GM12872 (cell line): ENCODE data around the gene UBL4B.

Experiments
- TF ChIP-seq, protein P1 (sequence below): IDR thresholded peaks from 3 replicates; pipeline ENCODE4 v1.5.1; 2011; ENCODE audit warnings: low read depth, mild to moderate bottlenecking, low read length, moderate library complexity; ENCODE audit not compliant: insufficient read depth

UBL4B gene

DNA sequence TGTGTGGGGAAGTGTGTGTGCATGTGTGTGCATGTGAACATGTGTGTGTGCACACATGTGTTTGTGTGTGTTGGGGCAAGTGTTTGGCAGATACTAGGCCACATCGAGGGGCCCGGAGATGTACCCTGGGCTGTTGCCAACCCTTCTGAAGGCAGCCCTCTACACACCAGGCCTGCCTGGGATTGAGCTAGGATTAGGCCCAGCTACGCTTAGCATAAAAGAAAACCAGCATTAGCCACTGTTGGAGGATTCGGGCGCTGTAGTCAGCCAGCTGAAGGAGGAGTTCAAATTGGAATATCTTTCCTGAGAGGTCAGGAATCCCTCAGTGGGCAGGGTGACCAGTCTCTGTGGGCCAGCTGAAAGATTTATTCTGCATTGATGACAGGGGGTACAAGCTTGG is 31.2 kb upstream of the UBL4B start:
- TF ChIP-seq, protein P1, sequence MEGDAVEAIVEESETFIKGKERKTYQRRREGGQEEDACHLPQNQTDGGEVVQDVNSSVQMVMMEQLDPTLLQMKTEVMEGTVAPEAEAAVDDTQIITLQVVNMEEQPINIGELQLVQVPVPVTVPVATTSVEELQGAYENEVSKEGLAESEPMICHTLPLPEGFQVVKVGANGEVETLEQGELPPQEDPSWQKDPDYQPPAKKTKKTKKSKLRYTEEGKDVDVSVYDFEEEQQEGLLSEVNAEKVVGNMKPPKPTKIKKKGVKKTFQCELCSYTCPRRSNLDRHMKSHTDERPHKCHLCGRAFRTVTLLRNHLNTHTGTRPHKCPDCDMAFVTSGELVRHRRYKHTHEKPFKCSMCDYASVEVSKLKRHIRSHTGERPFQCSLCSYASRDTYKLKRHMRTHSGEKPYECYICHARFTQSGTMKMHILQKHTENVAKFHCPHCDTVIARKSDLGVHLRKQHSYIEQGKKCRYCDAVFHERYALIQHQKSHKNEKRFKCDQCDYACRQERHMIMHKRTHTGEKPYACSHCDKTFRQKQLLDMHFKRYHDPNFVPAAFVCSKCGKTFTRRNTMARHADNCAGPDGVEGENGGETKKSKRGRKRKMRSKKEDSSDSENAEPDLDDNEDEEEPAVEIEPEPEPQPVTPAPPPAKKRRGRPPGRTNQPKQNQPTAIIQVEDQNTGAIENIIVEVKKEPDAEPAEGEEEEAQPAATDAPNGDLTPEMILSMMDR, result no peak

DNA sequence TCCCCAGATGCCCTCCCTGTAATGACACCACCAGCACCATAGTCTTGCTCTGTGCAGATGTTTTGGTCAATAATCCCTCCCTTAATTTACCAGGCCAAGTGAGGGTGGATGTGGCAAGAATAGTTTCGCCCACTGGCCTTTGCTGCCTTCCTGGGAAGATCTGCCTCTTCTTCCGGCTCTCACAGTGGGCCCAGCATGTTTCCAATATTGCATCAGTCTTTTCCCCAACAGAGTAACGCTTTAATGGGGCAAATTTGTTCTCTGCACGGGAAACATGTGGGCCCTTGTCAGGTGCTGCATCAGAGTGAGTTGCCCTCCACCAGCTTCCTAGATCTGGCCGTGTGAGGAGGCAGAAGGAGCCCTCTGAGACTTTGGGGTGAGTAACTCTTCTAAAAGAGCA is 29.8 kb upstream of the UBL4B start:
- TF ChIP-seq, protein P1, result no peak

DNA sequence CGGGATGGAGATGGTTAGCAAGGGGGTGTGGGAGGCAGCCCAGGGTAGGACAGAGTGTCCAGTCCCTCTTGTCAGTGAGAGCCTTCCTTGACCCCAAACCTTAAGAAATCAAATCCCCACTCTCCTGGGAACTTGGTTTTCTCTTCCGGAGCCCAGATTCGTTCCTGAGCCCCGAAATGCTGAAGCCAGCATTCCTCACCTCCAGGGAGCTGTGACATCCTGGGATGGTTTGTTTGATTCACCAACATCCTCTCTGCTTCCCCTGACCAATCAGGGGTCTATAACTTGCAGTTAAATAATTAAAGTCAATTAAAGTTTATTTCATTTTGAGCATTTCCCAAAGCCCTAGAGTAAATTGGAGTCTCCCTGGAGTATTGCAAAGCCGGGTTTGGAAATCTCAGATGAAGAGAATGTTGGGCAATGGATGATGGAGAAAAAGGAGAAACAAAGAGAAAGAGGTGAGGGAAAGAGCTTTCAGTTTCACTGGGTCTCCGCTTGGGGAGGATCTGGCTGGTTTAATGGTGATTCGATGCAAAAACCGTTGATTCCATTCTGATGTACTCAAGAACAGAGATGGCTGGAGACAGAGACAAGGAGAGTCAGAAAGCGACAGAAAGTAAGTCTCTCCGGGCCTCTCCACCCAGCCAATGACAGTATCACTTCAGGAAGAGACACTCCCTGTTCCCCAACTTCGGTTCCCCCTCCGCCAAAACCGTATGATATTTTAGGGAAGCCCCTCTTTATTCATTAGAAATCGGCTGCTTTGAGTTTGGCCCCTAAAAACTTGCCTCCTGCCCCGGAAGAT is 29.0 kb upstream of the UBL4B start:
- TF ChIP-seq, protein P1, result no peak

DNA sequence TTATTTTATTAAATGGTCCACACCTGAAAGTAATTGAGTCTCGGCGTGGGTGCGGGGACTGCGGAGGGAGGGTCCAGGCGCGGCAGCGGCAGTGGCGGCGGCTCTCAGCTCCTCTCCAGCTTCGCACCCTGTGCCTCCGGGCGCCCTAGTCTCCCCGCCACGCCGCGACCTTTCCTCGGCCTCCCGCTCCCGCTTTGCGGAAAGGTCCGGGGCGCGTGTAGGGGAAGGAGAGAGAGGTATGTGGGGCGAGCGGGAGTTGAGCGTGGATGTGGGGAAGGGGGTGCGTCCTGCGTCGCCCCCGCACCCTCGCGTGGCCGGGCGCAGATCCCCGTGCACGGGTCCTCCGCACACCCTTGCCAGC is 28.4 kb upstream of the UBL4B start:
- TF ChIP-seq, protein P1, result no peak

DNA sequence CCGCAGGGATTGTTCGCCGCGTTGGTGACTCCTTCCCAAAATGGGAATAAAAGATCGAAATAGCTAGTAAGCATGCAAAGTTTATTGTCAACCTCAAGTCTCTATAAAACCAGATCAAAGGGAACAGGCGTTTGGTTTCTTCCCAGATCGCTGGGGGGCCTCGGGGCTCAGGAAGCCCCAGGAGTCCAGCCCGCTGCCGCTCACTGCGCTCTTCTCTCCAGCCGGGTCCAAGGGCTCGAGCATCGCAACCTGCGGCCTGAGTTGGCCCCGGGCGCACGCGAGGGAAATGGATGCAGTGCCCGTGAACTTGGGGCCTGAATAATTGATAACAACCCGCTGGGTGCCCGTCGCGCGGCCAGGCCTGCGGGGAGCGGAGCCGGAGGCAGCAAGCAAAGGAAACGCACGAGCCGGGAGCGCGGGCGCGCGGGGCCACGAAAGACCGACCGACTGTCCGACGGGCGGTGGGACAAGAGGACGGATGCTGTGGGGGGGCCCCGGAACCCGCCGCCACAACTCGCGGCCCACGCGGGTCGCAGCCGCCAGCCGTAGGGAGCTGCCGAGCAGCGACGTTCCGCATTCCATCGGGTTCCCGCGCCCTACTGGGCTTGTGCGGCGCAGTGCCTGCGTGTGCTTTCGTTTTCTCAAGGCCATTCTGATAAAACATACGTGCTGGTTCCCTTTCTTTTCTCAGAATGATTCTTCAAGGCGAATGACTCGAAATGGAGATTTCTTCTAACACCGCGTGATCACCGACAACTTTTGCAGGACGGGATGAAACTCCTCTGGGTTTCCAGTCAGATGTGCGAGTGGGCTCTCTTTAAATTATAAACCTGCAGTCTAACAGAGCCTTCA is 27.8 kb upstream of the UBL4B start:
- TF ChIP-seq, protein P1, result no peak

DNA sequence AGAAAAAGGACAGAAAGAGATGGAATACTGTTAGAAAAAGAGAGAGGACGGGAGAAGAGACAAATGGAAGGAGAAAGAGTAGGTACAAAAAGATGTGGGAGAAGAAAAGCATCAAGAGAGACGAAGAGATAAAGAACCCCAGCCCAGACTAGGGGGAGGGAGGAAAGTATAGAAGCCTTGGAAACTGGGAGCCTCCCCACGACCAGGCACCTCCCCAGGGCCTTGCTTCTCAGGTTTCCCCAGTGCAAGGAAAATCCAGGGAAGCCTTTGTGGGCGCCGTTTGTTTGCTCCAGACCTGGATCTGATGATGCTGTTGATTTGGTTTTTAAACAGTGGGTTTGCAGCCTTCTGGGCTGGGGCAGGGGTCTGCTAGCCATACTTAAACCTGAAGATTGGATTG is 26.6 kb upstream of the UBL4B start:
- TF ChIP-seq, protein P1, result no peak

DNA sequence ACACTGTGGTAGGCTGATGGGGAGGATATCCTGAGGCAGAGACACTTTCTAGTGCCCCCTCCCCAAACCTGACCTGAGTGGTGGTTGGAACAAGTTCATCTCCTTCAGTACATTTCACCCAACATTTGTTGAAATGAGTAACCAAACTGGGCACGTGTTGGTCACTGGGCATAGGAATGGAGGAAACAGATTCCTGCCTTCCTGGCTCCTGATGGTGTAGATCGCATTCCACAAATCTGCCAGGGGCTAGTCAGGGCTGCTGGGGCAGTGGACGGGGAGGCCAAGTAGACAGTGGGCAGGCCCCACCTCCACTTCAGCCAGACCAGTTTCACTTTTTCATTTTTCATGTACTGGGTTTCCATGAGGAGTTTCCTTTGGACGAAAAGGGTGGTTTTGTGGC is 25.3 kb upstream of the UBL4B start:
- TF ChIP-seq, protein P1, result no peak
